ENCODE results near the gene ASB3. TPM values are rescaled to one million over a fixed set of nuclear protein-coding genes. Genes with fewer than 3 reads are reported as not detected.
"Not testable (repeated sequence)": the region's sequence is repeated elsewhere in the genome, so short reads cannot be mapped to it uniquely, and the experiment has no call there.

Gene ASB3
- total RNA-seq, 4 donors from 2014 or later: 11.0 to 21.1 (median 17.6) TPM

DNA sequence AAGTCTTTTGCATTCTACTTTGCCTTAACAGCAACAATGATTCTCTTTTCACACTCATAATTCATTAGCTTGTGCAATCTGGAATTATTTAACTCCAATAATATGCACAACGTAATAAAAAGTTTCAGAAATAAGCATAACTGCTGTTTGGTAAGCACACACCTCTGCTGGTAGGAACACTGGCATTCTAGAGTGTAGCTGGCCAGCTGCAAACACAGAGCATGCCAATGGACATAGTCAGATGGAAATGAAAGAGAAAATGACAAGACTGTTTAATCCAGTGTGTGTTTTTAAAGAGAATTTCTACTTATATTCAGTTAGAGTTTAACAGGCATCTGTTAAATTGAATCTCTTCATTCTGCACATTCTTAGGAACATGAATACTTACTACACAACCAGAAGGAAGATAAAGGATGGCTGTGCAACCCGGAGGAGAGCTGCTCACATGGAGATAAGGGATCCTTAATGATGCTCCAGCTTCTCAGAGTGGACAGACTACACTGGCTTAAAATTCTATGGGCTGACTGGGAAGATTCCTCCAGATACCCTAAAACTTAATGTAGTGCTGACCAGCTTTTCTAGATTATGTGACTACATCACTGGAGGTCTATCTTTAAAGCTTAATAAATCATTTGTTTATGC is 113.8 kb downstream of the ASB3 start:
- TF ChIP-seq, protein P1, sequence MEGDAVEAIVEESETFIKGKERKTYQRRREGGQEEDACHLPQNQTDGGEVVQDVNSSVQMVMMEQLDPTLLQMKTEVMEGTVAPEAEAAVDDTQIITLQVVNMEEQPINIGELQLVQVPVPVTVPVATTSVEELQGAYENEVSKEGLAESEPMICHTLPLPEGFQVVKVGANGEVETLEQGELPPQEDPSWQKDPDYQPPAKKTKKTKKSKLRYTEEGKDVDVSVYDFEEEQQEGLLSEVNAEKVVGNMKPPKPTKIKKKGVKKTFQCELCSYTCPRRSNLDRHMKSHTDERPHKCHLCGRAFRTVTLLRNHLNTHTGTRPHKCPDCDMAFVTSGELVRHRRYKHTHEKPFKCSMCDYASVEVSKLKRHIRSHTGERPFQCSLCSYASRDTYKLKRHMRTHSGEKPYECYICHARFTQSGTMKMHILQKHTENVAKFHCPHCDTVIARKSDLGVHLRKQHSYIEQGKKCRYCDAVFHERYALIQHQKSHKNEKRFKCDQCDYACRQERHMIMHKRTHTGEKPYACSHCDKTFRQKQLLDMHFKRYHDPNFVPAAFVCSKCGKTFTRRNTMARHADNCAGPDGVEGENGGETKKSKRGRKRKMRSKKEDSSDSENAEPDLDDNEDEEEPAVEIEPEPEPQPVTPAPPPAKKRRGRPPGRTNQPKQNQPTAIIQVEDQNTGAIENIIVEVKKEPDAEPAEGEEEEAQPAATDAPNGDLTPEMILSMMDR (IDR thresholded peaks at IDR 0.05): no peak
- no peak for TF ChIP-seq POLR2A (IDR thresholded peaks at IDR 0.05)
- no peak overlapping the region for H3K4me3 ChIP-seq (ENCODE audit: low read depth, poor library complexity, severe bottlenecking)
- WGBS, 2 donors: 69 to 76% methylated on average over 2 of the region's 2 CpGs
- DNase-seq (ENCODE audit: low spot score in 2 of 2): no peak
- intact Hi-C loops (cut with DNase I; ENCODE audit: low total_unique reads): no loop called here

DNA sequence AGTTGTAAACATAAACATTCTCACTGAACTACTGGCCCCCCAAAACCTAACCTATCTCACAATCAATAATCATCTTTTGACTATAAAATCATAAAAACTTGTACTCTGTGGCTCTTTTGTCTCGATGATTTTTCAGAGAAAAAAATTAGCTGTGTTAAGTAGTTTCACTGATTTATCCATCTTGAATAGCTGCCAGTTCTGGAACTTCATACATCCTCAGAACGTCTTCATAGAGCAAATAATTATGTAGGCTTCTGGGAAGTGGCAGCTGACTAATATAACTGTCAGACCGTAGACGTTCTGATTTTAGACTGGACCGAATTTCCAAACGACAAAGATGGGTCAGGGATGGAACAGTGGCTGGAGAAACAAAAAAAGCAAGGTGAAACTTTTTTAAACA is 116.4 kb downstream of the ASB3 start:
- no peak for DNase-seq (ENCODE audit: low spot score in 2 of 2)
- TF ChIP-seq POLR2A (IDR thresholded peaks at IDR 0.05): no peak
- intact Hi-C loops (cut with DNase I; ENCODE audit: low total_unique reads): no loop called here
- H3K4me3 ChIP-seq (ENCODE audit: low read depth, poor library complexity, severe bottlenecking): no peak overlapping the region
- WGBS, 2 donors: 52 to 55% methylated on average over 6 of the region's 6 CpGs

DNA sequence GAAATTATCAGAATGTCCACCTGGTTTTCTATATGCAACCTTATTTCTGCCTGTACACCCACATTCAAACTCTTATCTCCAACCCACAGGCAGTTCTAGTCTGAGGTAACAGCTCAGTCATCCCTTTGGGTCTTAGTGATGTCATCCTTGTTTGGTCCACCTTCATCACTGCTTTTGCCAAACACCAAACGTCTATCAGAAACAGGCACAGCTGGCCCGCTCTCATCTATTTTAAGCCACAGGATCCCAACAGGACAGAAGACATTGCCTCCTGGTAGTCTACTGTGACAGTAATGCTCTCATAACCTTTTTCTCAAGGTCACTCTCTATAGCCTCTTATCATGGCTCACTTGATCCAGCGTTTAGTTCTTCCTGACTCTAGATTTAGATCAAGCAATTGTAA is 118.1 kb downstream of the ASB3 start:
- no peak for TF ChIP-seq POLR2A (IDR thresholded peaks at IDR 0.05)
- TF ChIP-seq, protein P1 (IDR thresholded peaks at IDR 0.05): no peak
- DNase-seq (ENCODE audit: low spot score in 2 of 2): no peak
- H3K4me3 ChIP-seq (ENCODE audit: low read depth, poor library complexity, severe bottlenecking): no peak overlapping the region
- intact Hi-C loops (cut with DNase I; ENCODE audit: low total_unique reads): no loop called here
- WGBS, 2 donors: 85 to 87% methylated on average over 3 of the region's 3 CpGs

DNA sequence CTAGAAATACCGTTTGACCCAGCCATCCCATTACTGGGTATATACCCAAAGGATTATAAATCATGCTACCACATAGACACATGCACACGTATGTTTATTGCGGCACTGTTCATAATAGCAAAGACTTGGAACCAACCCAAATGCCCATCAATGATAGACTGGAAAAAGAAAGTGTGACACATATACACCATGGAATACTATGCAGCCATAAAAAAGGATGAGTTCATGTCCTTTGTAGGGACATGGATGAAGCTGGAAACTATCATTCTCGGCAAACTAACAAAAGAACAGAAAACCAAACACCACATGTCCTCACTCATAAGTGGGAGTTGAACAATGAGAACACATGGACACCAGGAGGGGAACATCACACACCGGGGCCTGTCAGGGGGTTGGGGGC is 119.6 kb downstream of the ASB3 start:
- intact Hi-C loops (cut with DNase I; ENCODE audit: low total_unique reads); DNase-seq (ENCODE audit: low spot score in 2 of 2); H3K4me3 ChIP-seq (ENCODE audit: low read depth, poor library complexity, severe bottlenecking): not testable (repeated sequence)
- 88 to 97% methylated on average over 5 of the region's 5 CpGs for WGBS, 2 donors

DNA sequence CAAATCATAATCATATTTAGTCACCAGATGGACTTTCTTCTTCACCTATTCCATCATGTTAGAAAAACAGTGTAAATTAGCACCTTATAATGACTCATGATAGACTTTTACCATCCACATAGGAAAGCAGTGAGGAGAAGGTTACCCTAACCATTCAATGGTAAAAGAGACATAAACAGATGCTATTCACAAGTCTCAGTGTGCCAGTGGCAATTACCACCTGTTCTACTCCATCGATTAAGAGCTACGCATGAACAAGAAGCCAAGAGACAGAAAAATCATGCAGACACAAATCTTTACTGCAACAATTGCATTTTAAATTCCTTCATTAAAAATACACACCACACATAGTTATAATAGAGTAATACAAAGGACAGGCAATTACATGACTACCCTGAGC is 125.9 kb downstream of the ASB3 start:
- no peak for TF ChIP-seq POLR2A (IDR thresholded peaks at IDR 0.05)
- TF ChIP-seq, protein P1 (IDR thresholded peaks at IDR 0.05): no peak
- no peak for DNase-seq (ENCODE audit: low spot score in 2 of 2)
- 97 to 100% methylated on average over 2 of the region's 2 CpGs for WGBS, 2 donors
- H3K4me3 ChIP-seq (ENCODE audit: low read depth, poor library complexity, severe bottlenecking): no peak overlapping the region
- intact Hi-C loops (cut with DNase I; ENCODE audit: low total_unique reads): no loop called here

DNA sequence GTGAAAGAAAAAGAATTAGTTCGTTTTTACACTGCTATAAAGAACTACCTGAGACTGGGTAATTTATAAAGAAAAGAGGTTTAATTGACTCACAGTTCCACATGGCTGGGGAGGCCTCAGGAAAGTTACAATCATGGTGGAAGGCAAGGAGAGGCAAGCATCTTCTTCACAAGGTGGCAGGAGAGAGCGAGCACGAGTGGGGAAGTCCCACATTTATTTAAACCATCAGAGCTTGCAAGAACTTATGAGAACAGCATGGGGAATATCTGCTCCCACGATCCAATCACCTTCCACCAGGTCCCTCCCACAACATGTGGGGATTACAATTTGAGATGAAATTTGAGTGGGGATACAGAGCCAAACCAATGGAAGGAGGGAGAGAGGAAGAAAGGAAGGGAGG is 128.3 kb downstream of the ASB3 start:
- H3K4me3 ChIP-seq (ENCODE audit: low read depth, poor library complexity, severe bottlenecking); intact Hi-C loops (cut with DNase I; ENCODE audit: low total_unique reads); DNase-seq (ENCODE audit: low spot score in 2 of 2): not testable (repeated sequence)
- WGBS, 2 donors: 75 to 82% methylated on average over 4 of the region's 4 CpGs

DNA sequence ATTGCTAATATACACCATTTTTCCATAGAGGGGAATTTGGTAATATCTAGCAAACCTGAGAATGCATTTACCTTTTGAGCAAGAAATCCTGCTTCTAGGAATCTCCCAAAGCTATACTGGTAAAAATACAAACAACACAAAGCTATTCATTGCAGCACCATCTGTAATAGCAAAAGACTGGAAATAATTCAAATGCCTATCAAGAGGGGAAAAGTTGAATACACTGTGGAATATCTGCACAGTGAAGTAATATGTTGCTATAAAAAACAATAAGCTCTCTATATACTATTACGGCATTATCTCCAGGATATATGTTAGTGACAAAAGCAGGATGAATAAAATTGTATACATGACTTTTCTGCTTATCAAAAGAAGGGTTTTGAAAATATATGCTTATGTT is 131.5 kb downstream of the ASB3 start:
- intact Hi-C loops (cut with DNase I; ENCODE audit: low total_unique reads): no loop called here
- WGBS, 2 donors: 65 to 70% methylated on average over 1 of the region's 1 CpG

More for the DNA sequence above, 131.5 kb downstream of the ASB3 start:
- no peak overlapping the region for H3K4me3 ChIP-seq (ENCODE audit: low read depth, poor library complexity, severe bottlenecking)
- no peak for TF ChIP-seq POLR2A (IDR thresholded peaks at IDR 0.05)
- TF ChIP-seq, protein P1 (IDR thresholded peaks at IDR 0.05): no peak
- no peak for DNase-seq (ENCODE audit: low spot score in 2 of 2)

Measured in lower leg skin (tissue), 4 donors.